ENCODE data around the gene OR51B5.
"Not testable (repeated sequence)": the region's sequence is repeated elsewhere in the genome, so short reads cannot be mapped to it uniquely, and the experiment has no call there.

The OR51B5 gene

DNA sequence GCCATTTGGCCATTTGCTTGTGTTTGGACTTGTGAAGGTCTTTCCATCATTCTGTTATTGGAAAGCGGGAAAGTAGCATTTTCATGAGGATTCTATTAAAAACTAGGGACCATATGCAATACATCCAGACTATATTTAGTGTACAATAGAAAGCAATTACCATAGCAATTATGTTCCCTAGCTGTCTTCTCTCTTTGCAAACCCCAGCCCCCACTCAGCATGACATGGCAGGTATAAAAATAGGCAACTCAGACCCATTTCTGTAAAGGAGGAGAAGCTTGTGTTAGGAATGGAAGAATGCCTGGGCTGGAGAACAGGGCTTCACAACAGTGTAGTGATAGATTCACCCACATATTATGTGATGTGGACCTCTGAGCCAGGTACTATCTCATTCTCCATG lies 20.4 kb upstream of the OR51B5 start:
- Histone ChIP-seq H3K27me3 (no peaks in the 10 kb centered on the region), H3K4me1 (no peaks in the 10 kb centered on the region), H3K9me3 (no peaks in the 10 kb centered on the region), H3K36me3 (no peaks in the 10 kb centered on the region), H3K4me3 (ENCODE audit: low read depth, low read length) (no peak overlapping the region)
- TF ChIP-seq CTCF (IDR thresholded peaks at IDR 0.05; ENCODE audit: low read depth, low read length), result no peak
- DNase-seq, result no peak

- no peak for DNase-seq
- Histone ChIP-seq H3K4me1 (no peaks in the 10 kb centered on the region), H3K4me3 (ENCODE audit: low read depth, low read length) (no peak overlapping the region), H3K36me3 (no peaks in the 10 kb centered on the region), H3K9me3 (no peaks in the 10 kb centered on the region), H3K27me3 (no peaks in the 10 kb centered on the region)
- TF ChIP-seq CTCF (IDR thresholded peaks at IDR 0.05; ENCODE audit: low read depth, low read length), result no peak
Observed at GRCh38 chr11:5362017-5362625, 18.8 kb upstream of the OR51B5 start.

GRCh38 chr11:5356031-5356430 lies 12.7 kb upstream of the OR51B5 start:
- not testable (repeated sequence) for H3K4me3 ChIP-seq (ENCODE audit: low read depth, low read length); DNase-seq; H3K27me3 ChIP-seq; H3K9me3 ChIP-seq; H3K4me1 ChIP-seq; H3K36me3 ChIP-seq

DNA sequence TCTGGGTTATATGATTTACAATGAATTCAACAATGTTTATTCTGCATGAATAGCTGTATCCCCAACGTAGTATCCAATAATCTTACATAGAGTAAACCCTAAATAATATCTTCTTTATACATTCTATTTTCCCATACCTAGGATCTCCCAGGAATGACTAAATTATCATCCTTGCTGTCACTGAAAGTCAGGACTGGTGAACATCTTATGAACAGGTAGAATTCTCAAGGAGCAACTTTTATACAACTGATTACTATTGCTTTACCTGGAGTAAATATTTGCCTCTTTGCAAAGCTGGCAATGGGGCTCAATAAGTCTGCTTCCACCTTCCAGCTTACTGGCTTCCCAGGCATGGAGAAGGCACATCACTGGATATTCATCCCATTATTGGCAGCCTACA lies 7.9 kb upstream of the OR51B5 start, which contains the start of gene OR51B6:
OR51B6 (plus strand) TSS at position 301 of the 400 bp plus-strand sequence; CDS start at position 301, 0 bp downstream.
- no peaks in the 10 kb centered on the region for H3K36me3 ChIP-seq
- DNase-seq, result no peak
- H3K4me3 ChIP-seq (ENCODE audit: low read depth, low read length), result no peak within 1 kb of the TSS
- H3K4me1 ChIP-seq, result no peaks in the 10 kb centered on the region
- H3K27me3 ChIP-seq, result no peaks in the 10 kb centered on the region
- TF ChIP-seq CTCF (IDR thresholded peaks at IDR 0.05; ENCODE audit: low read depth, low read length), result no peak
- H3K9me3 ChIP-seq, result no peaks in the 10 kb centered on the region

DNA sequence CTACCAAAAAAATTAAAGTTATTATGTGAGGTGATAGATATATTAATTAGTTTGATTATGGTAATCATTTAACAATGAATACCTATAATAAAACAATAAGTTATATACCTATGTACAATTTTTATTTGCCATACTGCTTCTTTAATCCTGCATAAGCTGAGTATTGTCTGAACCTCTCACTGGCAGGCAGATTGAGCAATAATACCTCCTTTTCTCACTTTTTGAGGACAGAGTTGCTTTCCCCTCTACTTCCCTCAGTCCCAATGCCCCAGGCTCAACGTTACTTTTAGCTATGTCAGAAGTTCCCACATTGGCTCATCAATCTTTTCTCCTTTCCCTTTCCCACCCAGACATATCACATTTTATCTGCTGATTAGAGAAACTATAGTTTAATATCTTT lies 6.2 kb upstream of the OR51B5 start:
- H3K36me3 ChIP-seq, result no peaks in the 10 kb centered on the region
- H3K4me1 ChIP-seq, result no peaks in the 10 kb centered on the region
- DNase-seq, result no peak
- no peak overlapping the region for H3K4me3 ChIP-seq (ENCODE audit: low read depth, low read length)
- TF ChIP-seq CTCF (IDR thresholded peaks at IDR 0.05; ENCODE audit: low read depth, low read length), result no peak
- H3K27me3 ChIP-seq, result no peaks in the 10 kb centered on the region
- H3K9me3 ChIP-seq, result no peaks in the 10 kb centered on the region

DNA sequence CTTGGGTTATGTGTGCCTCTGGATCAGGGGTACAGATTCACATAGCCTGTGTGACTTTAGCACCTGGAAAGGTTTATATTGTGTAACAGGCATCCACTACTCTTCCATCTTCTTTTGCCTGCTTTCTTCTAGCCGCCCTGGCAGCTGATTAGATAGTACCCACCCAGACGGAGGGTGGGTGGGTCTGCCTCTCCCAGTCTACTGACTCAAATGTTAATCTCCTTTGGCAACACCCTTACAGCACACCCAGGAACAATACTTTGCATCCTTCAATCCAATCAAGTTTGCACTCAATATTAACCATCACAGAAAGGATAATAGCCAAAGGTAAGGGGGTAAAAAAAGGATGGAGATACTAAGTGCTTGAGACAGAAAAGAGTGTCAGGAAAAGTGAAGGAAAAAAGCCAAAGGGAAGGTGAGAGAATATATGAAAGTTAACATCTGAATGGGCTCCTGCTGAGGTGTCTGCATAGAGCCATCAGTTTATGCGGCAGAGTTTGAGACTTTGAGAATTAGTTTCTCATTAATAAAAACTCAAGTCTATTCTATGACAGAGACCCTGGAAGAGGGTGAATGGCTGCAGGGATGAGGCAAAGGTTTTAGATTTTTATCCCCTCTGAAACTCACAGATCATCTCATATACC lies 5.3 kb upstream of the OR51B5 start:
- H3K27me3 ChIP-seq, result no peaks in the 10 kb centered on the region
- H3K36me3 ChIP-seq, result no peaks in the 10 kb centered on the region
- no peak for DNase-seq
- no peak for TF ChIP-seq CTCF (IDR thresholded peaks at IDR 0.05; ENCODE audit: low read depth, low read length)
- no peaks in the 10 kb centered on the region for H3K4me1 ChIP-seq
- no peaks in the 10 kb centered on the region for H3K9me3 ChIP-seq
- H3K4me3 ChIP-seq (ENCODE audit: low read depth, low read length), result no peak overlapping the region
